Calu3 (cell line): Measurements from ENCODE around the gene PLXNA4. TPM values are rescaled to one million over a fixed set of nuclear protein-coding genes. Genes with fewer than 3 reads are reported as not detected.

Experiments used
- BruUV-seq: library from RNA; stranded (reverse); fragments of 400-500 nt; replicated peaks from 2 replicates; lab custom pipeline; 2021; lab: Mats Ljungman, UMichigan
- CTCF ChIA-PET: fragments of 300-600 bp; sonication (Branson Sonifier 250); formaldehyde crosslinking; loops from one replicate; lab custom pipeline; 2022; ENCODE audit warnings: antibody characterized with exemption; lab: Charles Lee
- DNase-seq: peaks from one replicate; pipeline ENCODE4 v3.0.0; 2022
- H3K27ac Mint-ChIP-seq: one replicate; pipeline ENCODE4 v1.8.0; 2022; ENCODE audit warnings: mixed read lengths; ENCODE audit not compliant: unreplicated experiment
- H3K27me3 Mint-ChIP-seq: one replicate; pipeline ENCODE4 v1.8.0; 2022; ENCODE audit warnings: mixed read lengths; ENCODE audit not compliant: unreplicated experiment
- H3K36me3 Mint-ChIP-seq: one replicate; pipeline ENCODE4 v1.8.0; 2022; ENCODE audit warnings: mild to moderate bottlenecking, moderate library complexity, mixed read lengths; ENCODE audit not compliant: insufficient read depth, unreplicated experiment
- H3K4me1 Mint-ChIP-seq: one replicate; pipeline ENCODE4 v1.8.0; 2022; ENCODE audit warnings: mild to moderate bottlenecking, low read depth, mixed read lengths; ENCODE audit not compliant: unreplicated experiment
- H3K4me3 Mint-ChIP-seq: one replicate; pipeline ENCODE4 v1.8.0; 2022; ENCODE audit warnings: mild to moderate bottlenecking, low read depth, moderate library complexity, mixed read lengths; ENCODE audit not compliant: unreplicated experiment
- H3K9me3 Mint-ChIP-seq: one replicate; pipeline ENCODE4 v1.8.0; 2022; ENCODE audit warnings: low read depth, mixed read lengths; ENCODE audit not compliant: unreplicated experiment
- CTCF ChIP-seq: fragments of 200-600 bp; IDR thresholded peaks from one replicate; pipeline ENCODE4 v1.8.0; 2022; ENCODE audit warnings: antibody characterized with exemption; ENCODE audit not compliant: unreplicated experiment
- intact Hi-C: fragments of 100-400 bp; cut with micrococcal nuclease; formaldehyde crosslinking; loops from one replicate; pipeline ENCODE4 v1.10.0; 2022; ENCODE audit not compliant: unreplicated experiment
- total RNA-seq: library from RNA; stranded (reverse); gene quantifications from 2 replicates; pipeline ENCODE4 v1.2.3, GENCODE V29; 2022

PLXNA4 gene
- total RNA-seq, 1 experiment from 2014 or later, result not detected

DNA sequence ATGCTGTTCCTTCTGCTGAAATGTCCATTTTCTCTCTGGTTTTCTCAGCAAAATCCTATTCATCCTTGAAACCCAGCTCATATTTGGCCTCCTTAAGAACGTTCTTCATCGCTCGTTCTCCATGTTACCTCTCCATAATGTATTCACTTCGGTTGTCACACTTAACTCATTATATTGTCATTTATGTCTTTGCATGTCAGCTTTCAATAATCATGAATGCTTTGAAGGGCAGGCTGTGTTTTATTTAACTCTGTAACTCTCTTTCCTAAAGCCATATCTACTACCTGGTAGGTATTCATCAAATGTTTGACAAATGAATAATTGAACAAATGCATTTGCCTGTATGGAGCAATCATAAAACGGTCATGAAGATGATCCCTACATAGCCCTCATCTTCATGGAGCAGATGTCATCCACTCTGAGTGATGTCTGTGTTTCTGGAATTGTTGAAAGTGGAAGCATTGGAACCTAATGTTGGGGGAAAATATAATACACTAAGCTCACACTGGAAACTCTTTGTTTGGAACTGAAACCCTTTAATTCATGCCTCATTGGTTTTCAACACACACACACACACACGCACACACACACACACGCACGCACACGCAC lies 303.4 kb downstream of the PLXNA4 start:
- H3K9me3 Mint-ChIP-seq, result no peaks in the 10 kb centered on the region
- no peak overlapping the region for H3K27ac Mint-ChIP-seq
- no peak overlapping the region for H3K4me3 Mint-ChIP-seq
- H3K4me1 Mint-ChIP-seq, result no peaks in the 10 kb centered on the region
- DNase-seq, result no peak
- H3K27me3 Mint-ChIP-seq, result peaks cover 78% of the 10 kb centered on the region
- TF ChIP-seq CTCF, result no peak
- no peaks in the 10 kb centered on the region for H3K36me3 Mint-ChIP-seq
- CTCF ChIA-PET, result interaction anchor here (0.7 kb wide), 1 partner anchor 365 kb away, joined by 3 read pairs; no protein-coding TSS in a partner anchor
- no TSS peak for BruUV-seq
- intact Hi-C loops, result no loop called here

- no peaks in the 10 kb centered on the region for H3K36me3 Mint-ChIP-seq
- no peak overlapping the region for H3K27ac Mint-ChIP-seq
- intact Hi-C loops, result no loop called here
- BruUV-seq, result no TSS peak
- CTCF ChIA-PET, result interaction anchor here (0.7 kb wide), 1 partner anchor 53 kb away, joined by 3 read pairs; no protein-coding TSS in a partner anchor
- peaks cover 83% of the 10 kb centered on the region for H3K27me3 Mint-ChIP-seq
- no peaks in the 10 kb centered on the region for H3K4me1 Mint-ChIP-seq
- no peak for DNase-seq
- H3K4me3 Mint-ChIP-seq, result no peak overlapping the region
- no peak for TF ChIP-seq CTCF
- no peaks in the 10 kb centered on the region for H3K9me3 Mint-ChIP-seq
These were observed 305.8 kb downstream of the PLXNA4 start for GRCh38 chr7:132270517-132270916.

DNA sequence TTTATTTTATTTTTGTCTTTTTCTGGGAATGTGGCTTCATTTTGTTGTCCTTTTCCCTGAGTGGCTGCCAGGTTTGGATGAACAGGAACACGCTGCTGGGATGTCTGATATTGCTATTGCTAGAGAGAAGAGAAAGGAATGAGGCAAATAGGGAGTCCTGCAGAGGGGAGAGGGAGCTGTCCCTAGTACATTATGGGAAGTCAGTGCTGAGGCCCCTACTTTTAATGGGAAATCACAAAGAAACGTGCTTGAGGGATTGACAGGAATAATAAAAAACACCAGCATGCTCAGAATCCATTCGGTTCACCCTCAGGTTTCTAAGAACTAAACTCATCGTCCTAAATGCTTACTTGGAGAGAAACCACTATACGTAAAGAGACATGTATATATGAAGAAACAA lies 306.6 kb downstream of the PLXNA4 start:
- Mint-ChIP-seq H3K9me3 (no peaks in the 10 kb centered on the region), H3K27ac (no peak overlapping the region), H3K4me1 (no peaks in the 10 kb centered on the region), H3K36me3 (no peaks in the 10 kb centered on the region), H3K4me3 (no peak overlapping the region), H3K27me3 (peaks cover 83% of the 10 kb centered on the region)
- no TSS peak for BruUV-seq
- intact Hi-C loops, result no loop called here
- no peak for TF ChIP-seq CTCF
- DNase-seq, result no peak
- CTCF ChIA-PET, result no interaction called here

DNA sequence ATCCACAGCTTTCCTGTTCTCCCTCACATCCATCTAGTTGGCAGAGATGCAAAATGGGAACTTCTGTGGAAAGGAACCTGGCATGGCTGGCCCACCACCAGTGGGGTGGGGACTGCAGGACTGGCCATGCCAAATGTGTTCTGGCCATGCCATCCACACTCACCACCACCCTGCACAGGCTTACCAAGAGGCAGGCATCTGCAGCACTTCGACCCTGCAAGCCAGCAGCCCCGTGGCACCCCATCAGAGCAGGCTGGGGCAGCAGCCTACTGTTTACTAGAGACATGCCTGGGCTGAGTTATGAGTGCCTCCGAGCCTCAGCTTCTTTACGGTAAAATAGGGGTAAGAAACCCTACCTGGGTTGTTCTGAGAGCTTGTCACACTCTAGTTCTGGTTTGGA lies 313.1 kb downstream of the PLXNA4 start:
- intact Hi-C loops, result no loop called here
- H3K27ac Mint-ChIP-seq, result no peak overlapping the region
- CTCF ChIA-PET, result no interaction called here
- no peak for TF ChIP-seq CTCF
- peaks cover 94% of the 10 kb centered on the region for H3K27me3 Mint-ChIP-seq
- no peak overlapping the region for H3K4me3 Mint-ChIP-seq
- no peaks in the 10 kb centered on the region for H3K36me3 Mint-ChIP-seq
- H3K9me3 Mint-ChIP-seq, result no peaks in the 10 kb centered on the region
- DNase-seq, result no peak
- BruUV-seq, result no TSS peak
- no peaks in the 10 kb centered on the region for H3K4me1 Mint-ChIP-seq
